Spleen (tissue), 11 donors: Measurements from ENCODE around the gene NECTIN1. TPM values are rescaled to one million over a fixed set of nuclear protein-coding genes. Genes with fewer than 3 reads are reported as not detected.
A peak's percentile ranks its signal among the peaks of the same experiment; 100 is the strongest.

Experiments used
- DNase-seq: peaks from one replicate; pipeline ENCODE4 v3.0.0-alpha.2; 2020
- H3K27ac ChIP-seq, 8 donors: fragments of 200-600 bp; sonication (generic) in 7 of 8; 1 replicate in 4 of 8; 2 replicates in 4 of 8; pipeline versions ENCODE4 v1.5.0 to v1.8.0; 2016 to 2021; ENCODE audit warnings: inconsistent platforms in 4 of 8, mild to moderate bottlenecking in 4 of 8, moderate library complexity in 1 of 8
- H3K27me3 ChIP-seq, 7 donors: fragments of 200-600 bp; sonication (generic) in 6 of 7; replicated peaks in 1 of 7; 1 replicate in 4 of 7; 2 replicates in 3 of 7; pipeline versions ENCODE4 v1.5.0 to v1.8.0; 2016 to 2021; ENCODE audit warnings: inconsistent platforms in 3 of 7, mild to moderate bottlenecking in 1 of 7
- H3K36me3 ChIP-seq, 6 donors: fragments of 200-600 bp; sonication (generic) in 5 of 6; 1 replicate in 4 of 6; 2 replicates in 2 of 6; pipeline versions ENCODE4 v1.5.0 to v1.8.0; 2016 to 2021; ENCODE audit warnings: inconsistent platforms in 2 of 6
- H3K4me1 ChIP-seq, 6 donors: fragments of 200-600 bp; sonication (generic) in 5 of 6; 1 replicate in 3 of 6; 2 replicates in 3 of 6; pipeline versions ENCODE4 v1.5.0 to v1.8.0; 2016 to 2021; ENCODE audit warnings: inconsistent platforms in 3 of 6
- H3K4me3 ChIP-seq, 8 donors: fragments of 200-600 bp; sonication (generic) in 7 of 8; 1 replicate in 4 of 8; 2 replicates in 4 of 8; pipeline versions ENCODE4 v1.5.0 to v1.8.0; 2016 to 2021; ENCODE audit warnings: inconsistent platforms in 4 of 8, mild to moderate bottlenecking in 4 of 8, moderate library complexity in 2 of 8
- H3K9me3 ChIP-seq, 8 donors: fragments of 200-600 bp; sonication (generic) in 7 of 8; 1 replicate in 4 of 8; 2 replicates in 4 of 8; pipeline versions ENCODE4 v1.5.0 to v1.8.0; 2016 to 2021; ENCODE audit warnings: inconsistent platforms in 4 of 8
- CTCF ChIP-seq, 11 experiments: fragments of 200-600 bp in 7 of 11; fragments of 450-650 bp in 4 of 11; sonication (generic) in 4 of 11; IDR thresholded peaks in 8 of 11; conservative IDR thresholded peaks in 3 of 11; 1 replicate in 7 of 11; 2 replicates in 4 of 11; pipeline versions ENCODE4 v1.4.0 to v1.8.0; 2016 to 2021; ENCODE audit warnings: antibody characterized with exemption in 11 of 11, inconsistent platforms in 4 of 11, mild to moderate bottlenecking in 1 of 11
- POLR2A ChIP-seq, 3 donors: fragments of 450-650 bp; IDR thresholded peaks; one replicate each; pipeline ENCODE4 v1.5.1; 2017; ENCODE audit warnings: antibody characterized with exemption in 3 of 3, mild to moderate bottlenecking in 1 of 3
- POLR2AphosphoS5 ChIP-seq, 3 donors: sonication (generic); formaldehyde crosslinking; IDR thresholded peaks; one replicate each; pipeline ENCODE4 v1.5.1; 2017; ENCODE audit warnings: antibody characterized with exemption in 3 of 3
- WGBS, 5 donors: extraction: QIAGEN DNeasy Blood & Tissue Kit in 3 of 5; methylation state at CpG; one replicate each; pipeline versions ENCODE4 v1.1.5 to v1.1.7; 2013 to 2018; 5-methylcytosine and 5-hydroxymethylcytosine counted together
- intact Hi-C: fragments of 100-400 bp; cut with DNase I; formaldehyde crosslinking; loops from one replicate; pipeline ENCODE4 v1.15.0; 2023; ENCODE audit warnings: low total_unique reads
- polyA plus RNA-seq, 3 donors: library from polyadenylated mRNA; stranded (reverse); fragments of 200-250 nt; gene quantifications; one replicate each; pipeline ENCODE4 v1.2.1, GENCODE V29; 2013
- total RNA-seq, 7 donors: library from RNA; depleted of rRNA in 3 of 7; stranded (reverse); fragments of >200 nt in 3 of 7; fragmentation: NEBNext Ultra II Directional in 4 of 7; extraction: Animal tissue kit (Norgen Biotek cat#: 25700) in 4 of 7; gene quantifications; one replicate each; pipeline versions ENCODE4 v1.1.0 to v1.2.1, GENCODE V29; 2016 to 2021
- donor health status: healthy with polysubstance abuse.
- donor health status: DM: no; HTN: no; CAD: no; lungs with moderate emphysema.
- donor health status: DM: no; HTN: no; CAD: no.
- donor health status: Bipolar disorder and iron deficiency.
- donor health status: healthy.
- donor health status: DM: no; HTN: no; CAD: no.
- donor health status: DM: yes; HTN: yes; CAD: no.

NECTIN1 gene
- total and polyA plus RNA-seq, 10 donors = 0.67 to 16.2 (median 5.8) TPM

GRCh38 chr11:119615882-119616196 lies 113.2 kb downstream of the NECTIN1 start:
- Histone ChIP-seq H3K9me3 (no peaks in the 10 kb centered on the region), H3K36me3 (no peaks in the 10 kb centered on the region), H3K4me3 (no peak overlapping the region), H3K27ac (peak overlapping the region in 3 of 8 donors; percentile 44 to 66 (median 49)), H3K4me1 (peaks cover 0 to 22% (median 0%) of the 10 kb centered on the region in 6 donors), H3K27me3 (no peaks in the 10 kb centered on the region)
- TF ChIP-seq POLR2AphosphoS5 (IDR thresholded peaks at IDR 0.05) (no peak), POLR2A (IDR thresholded peaks at IDR 0.05) (no peak), CTCF (IDR thresholded peaks at IDR 0.05 in 8 of 11, conservative IDR thresholded peaks at IDR 0.05 in 3 of 11) (no peak)
- no peak for DNase-seq
- intact Hi-C loops = no loop called here

GRCh38 chr11:119615003-119615881 lies 113.8 kb downstream of the NECTIN1 start:
- no peak for DNase-seq
- H3K27me3 ChIP-seq = peaks cover 0 to 2% (median 0%) of the 10 kb centered on the region in 7 donors
- H3K9me3 ChIP-seq = no peaks in the 10 kb centered on the region
- 62 to 79% (median 68%) methylated on average over 9 of the region's 9 CpGs for WGBS, 5 donors
- intact Hi-C loops = no loop called here
- H3K4me1 ChIP-seq = peaks cover 0 to 22% (median 0%) of the 10 kb centered on the region in 6 donors
- H3K27ac ChIP-seq = peak overlapping the region in 3 of 8 donors; percentile 44 to 66 (median 49)
- no peak overlapping the region for H3K4me3 ChIP-seq
- TF ChIP-seq CTCF (IDR thresholded peaks at IDR 0.05 in 8 of 11, conservative IDR thresholded peaks at IDR 0.05 in 3 of 11) (no peak), POLR2A (IDR thresholded peaks at IDR 0.05) (no peak), POLR2AphosphoS5 (IDR thresholded peaks at IDR 0.05) (no peak)
- no peaks in the 10 kb centered on the region for H3K36me3 ChIP-seq

GRCh38 chr11:119614222-119615002 lies 114.6 kb downstream of the NECTIN1 start:
- TF ChIP-seq POLR2A (IDR thresholded peaks at IDR 0.05) (no peak), POLR2AphosphoS5 (IDR thresholded peaks at IDR 0.05) (no peak), CTCF (IDR thresholded peaks at IDR 0.05 in 8 of 11, conservative IDR thresholded peaks at IDR 0.05 in 3 of 11) (no peak)
- peaks cover 0 to 22% (median 0%) of the 10 kb centered on the region in 6 donors for H3K4me1 ChIP-seq

GRCh38 chr11:119612814-119613213 lies 116.2 kb downstream of the NECTIN1 start:
- H3K9me3 ChIP-seq = no peaks in the 10 kb centered on the region
- TF ChIP-seq CTCF (IDR thresholded peaks at IDR 0.05 in 8 of 11, conservative IDR thresholded peaks at IDR 0.05 in 3 of 11) (no peak), POLR2A (IDR thresholded peaks at IDR 0.05) (no peak), POLR2AphosphoS5 (IDR thresholded peaks at IDR 0.05) (no peak)
- H3K27ac ChIP-seq = no peak overlapping the region
- intact Hi-C loops = no loop called here
- H3K4me1 ChIP-seq = peaks cover 0 to 18% (median 0%) of the 10 kb centered on the region in 6 donors
- no peak overlapping the region for H3K4me3 ChIP-seq
- peaks cover 0 to 7% (median 0%) of the 10 kb centered on the region in 7 donors for H3K27me3 ChIP-seq
- H3K36me3 ChIP-seq = no peaks in the 10 kb centered on the region
- 55 to 89% (median 82%) methylated on average over 6 of the region's 6 CpGs for WGBS, 5 donors
- no peak for DNase-seq

More at GRCh38 chr11:119614222-119615002, 114.6 kb downstream of the NECTIN1 start:
- DNase-seq = no peak
- WGBS, 5 donors = 83 to 91% (median 86%) methylated on average over 6 of the region's 6 CpGs
- Histone ChIP-seq H3K9me3 (no peaks in the 10 kb centered on the region), H3K27me3 (peaks cover 0 to 2% (median 0%) of the 10 kb centered on the region in 7 donors), H3K27ac (no peak overlapping the region), H3K4me3 (no peak overlapping the region), H3K36me3 (no peaks in the 10 kb centered on the region)
- intact Hi-C loops = no loop called here
